SK-N-SH (cell line): ENCODE results near the gene LRRK2. TPM values are rescaled to one million over a fixed set of nuclear protein-coding genes. Genes with fewer than 3 reads are reported as not detected.

Experiments used
- CTCF ChIA-PET: fragments of 300-600, 350-600 bp; formaldehyde crosslinking; extraction: SDS; loops from one replicate; lab custom pipeline; 2021; lab: Yijun Ruan, JAX
- POLR2A ChIA-PET: fragments of 350-600 bp; sonication (Branson Sonifier 250); formaldehyde crosslinking; extraction: SDS; loops from one replicate; lab custom pipeline; 2020; ENCODE audit warnings: antibody characterized with exemption, inconsistent platforms; lab: Yijun Ruan, JAX
- DNase-seq: peaks from one replicate; pipeline ENCODE4 v3.0.0; 2012
- H2AFZ ChIP-seq: fragments of 200-600 bp; sonication (generic); 2 replicates; pipeline ENCODE4 v1.8.1; 2016; ENCODE audit warnings: antibody characterized with exemption, mild to moderate bottlenecking, low read depth
- H3F3A ChIP-seq: fragments of 200-600 bp; sonication (generic); replicated peaks from 2 replicates; pipeline ENCODE3; 2016; ENCODE audit warnings: antibody characterized with exemption, mild to moderate bottlenecking; ENCODE audit not compliant: insufficient read depth
- H3K27ac ChIP-seq, 2 experiments: fragments of 200-500 bp in 1 of 2; fragments of 200-600 bp in 1 of 2; sonication (Bioruptor generic) in 1 of 2; sonication (generic), shearing (Covaris generic) in 1 of 2; 2 replicates each; pipeline versions ENCODE4 v1.5.1 to v1.6.1; 2014 to 2016; ENCODE audit warnings: low read depth in 2 of 2, inconsistent platforms in 1 of 2, low read length in 1 of 2, mild to moderate bottlenecking in 1 of 2, mixed read lengths in 1 of 2
- H3K27me3 ChIP-seq: fragments of 200-600 bp; sonication (generic), shearing (Covaris generic); 2 replicates; pipeline ENCODE4 v1.6.1; 2016; ENCODE audit warnings: mixed run types; ENCODE audit not compliant: insufficient read depth
- H3K36me3 ChIP-seq, 2 experiments: fragments of 200-500 bp in 1 of 2; fragments of 200-600 bp in 1 of 2; sonication (Bioruptor generic) in 1 of 2; sonication (generic) in 1 of 2; replicated peaks in 1 of 2; 2 replicates each; pipeline versions ENCODE3 to v1.5.1; 2014 to 2016; ENCODE audit warnings: low read length in 1 of 2, mild to moderate bottlenecking in 1 of 2; ENCODE audit not compliant: insufficient read depth in 2 of 2, control insufficient read depth in 1 of 2
- H3K4me1 ChIP-seq, 2 experiments: fragments of 200-500 bp in 1 of 2; fragments of 200-600 bp in 1 of 2; sonication (Bioruptor generic) in 1 of 2; sonication (generic), shearing (Covaris generic) in 1 of 2; 2 replicates each; pipeline versions ENCODE4 v1.5.1 to v1.6.1; 2014 to 2016; ENCODE audit warnings: low read depth in 1 of 2, low read length in 1 of 2, mixed run types in 1 of 2; ENCODE audit not compliant: insufficient read depth in 2 of 2, control insufficient read depth in 1 of 2
- H3K4me2 ChIP-seq: fragments of 200-600 bp; sonication (generic), shearing (Covaris generic); 2 replicates; pipeline ENCODE4 v1.6.1; 2017; ENCODE audit warnings: mixed run types
- H3K4me3 ChIP-seq, 2 experiments: fragments of 200-500 bp in 1 of 2; fragments of 200-600 bp in 1 of 2; sonication (Bioruptor generic) in 1 of 2; sonication (generic), shearing (Covaris generic) in 1 of 2; 2 replicates each; pipeline versions ENCODE4 v1.5.1 to v1.8.1; 2014 to 2016; ENCODE audit warnings: low read depth in 2 of 2, inconsistent platforms in 1 of 2, low read length in 1 of 2, mild to moderate bottlenecking in 1 of 2, mixed read lengths in 1 of 2, moderate library complexity in 1 of 2
- H3K79me2 ChIP-seq: fragments of 200-600 bp; sonication (generic); 2 replicates; pipeline ENCODE4 v1.8.1; 2017; ENCODE audit warnings: mild to moderate bottlenecking; ENCODE audit not compliant: insufficient read depth
- H3K9ac ChIP-seq: fragments of 200-600 bp; sonication (generic); 2 replicates; pipeline ENCODE4 v1.6.1; 2017; ENCODE audit warnings: mixed run types
- H3K9me2 ChIP-seq: fragments of 200-600 bp; sonication (generic); 2 replicates; pipeline ENCODE4 v1.6.1; 2017; ENCODE audit warnings: mixed run types
- H3K9me3 ChIP-seq: fragments of 200-600 bp; sonication (generic); 2 replicates; pipeline ENCODE4 v1.6.1; 2017; ENCODE audit warnings: mixed run types, mild to moderate bottlenecking, moderate library complexity
- H4K20me1 ChIP-seq: fragments of 200-600 bp; sonication (generic); 2 replicates; pipeline ENCODE4 v1.6.1; 2017; ENCODE audit warnings: mild to moderate bottlenecking, mixed run types; ENCODE audit not compliant: insufficient read depth
- GABPA ChIP-seq: IDR thresholded peaks from 2 replicates; pipeline ENCODE4 v1.4.0; 2012; ENCODE audit warnings: low read depth, mild to moderate bottlenecking
- IRF3 ChIP-seq: fragments of 150-350 bp; IDR thresholded peaks from 2 replicates; pipeline ENCODE4 v1.6.1; 2016; ENCODE audit warnings: mild to moderate bottlenecking, low read depth, low read length
- JUND ChIP-seq: IDR thresholded peaks from 2 replicates; pipeline ENCODE4 v1.4.0; 2012
- MEF2A ChIP-seq: IDR thresholded peaks from 2 replicates; pipeline ENCODE4 v1.4.0; 2012; ENCODE audit warnings: low read depth, borderline replicate concordance
- MXI1 ChIP-seq: IDR thresholded peaks from 2 replicates; pipeline ENCODE4 v1.6.1; 2012; ENCODE audit warnings: mild to moderate bottlenecking, low read depth, low read length, improper control_type of control experiment
- NFIC ChIP-seq: IDR thresholded peaks from 2 replicates; pipeline ENCODE4 v1.4.0; 2012; ENCODE audit warnings: borderline replicate concordance
- POLR2AphosphoS5 ChIP-seq: IDR thresholded peaks from 2 replicates; pipeline ENCODE4 v1.6.1; 2012; ENCODE audit warnings: low read depth, low read length
- RFX5 ChIP-seq: IDR thresholded peaks from 2 replicates; pipeline ENCODE4 v1.6.1; 2012; ENCODE audit warnings: mild to moderate bottlenecking, improper control_type of control experiment, low read length
- RXRA ChIP-seq: IDR thresholded peaks from 2 replicates; pipeline ENCODE4 v1.4.0; 2012; ENCODE audit warnings: low read depth, mild to moderate bottlenecking, borderline replicate concordance
- SMC3 ChIP-seq: IDR thresholded peaks from 2 replicates; pipeline ENCODE4 v1.6.1; 2012; ENCODE audit warnings: low read depth, low read length, improper control_type of control experiment
- TAF1 ChIP-seq: IDR thresholded peaks from 2 replicates; pipeline ENCODE4 v1.6.1; 2012; ENCODE audit warnings: low read depth, mild to moderate bottlenecking, low read length, moderate library complexity, borderline replicate concordance
- USF2 ChIP-seq: fragments of 150-350 bp; IDR thresholded peaks from 2 replicates; pipeline ENCODE4 v1.6.1; 2017; ENCODE audit warnings: antibody characterized with exemption, low read length, low read depth, borderline replicate concordance
- WGBS: methylation state at CpG from one replicate; pipeline ENCODE4 v1.1.6; 2017; ENCODE audit warnings: low lambda C conversion rate; 5-methylcytosine and 5-hydroxymethylcytosine counted together
- polyA plus RNA-seq, 3 experiments: library from polyadenylated mRNA; depleted of rRNA; stranded (reverse); fragments of >200 nt; gene quantifications; 2 replicates each; pipeline ENCODE4 v1.2.3, GENCODE V29; 2012

Gene LRRK2
- polyA plus RNA-seq, 1 of the 3 experiments (the other 2 are of a cell fraction): 0.08 TPM

- H4K20me1 ChIP-seq: no peaks in the 10 kb centered on the region
- no peak overlapping the region for H3K9ac ChIP-seq
- no peaks in the 10 kb centered on the region for H3F3A ChIP-seq
- CTCF ChIA-PET: interaction anchor here (0.6 to 0.8 kb wide), 3 partner anchors 25 to 1303 kb away, joined by 3 read pairs; no protein-coding TSS in a partner anchor
- POLR2A ChIA-PET: no interaction called here
- no peaks in the 10 kb centered on the region; a peak in 1 of 4 replicates for H3K4me1 ChIP-seq
- no peaks in the 10 kb centered on the region for H3K36me3 ChIP-seq
- H3K79me2 ChIP-seq: no peaks in the 10 kb centered on the region
- H2AFZ ChIP-seq: no peak overlapping the region
- DNase-seq: no peak
- no peak for TF ChIP-seq MXI1
- no peak for TF ChIP-seq POLR2AphosphoS5
- no peak for TF ChIP-seq NFIC
- no peak for TF ChIP-seq RXRA
- TF ChIP-seq USF2: no peak
- TF ChIP-seq IRF3: no peak
- no peak for TF ChIP-seq SMC3
- TF ChIP-seq JUND: no peak
- no peak for TF ChIP-seq TAF1
- no peak for TF ChIP-seq RFX5
- 69% methylated on average over 5 of the region's 5 CpGs for WGBS
- no peaks in the 10 kb centered on the region for H3K9me3 ChIP-seq
- no peak overlapping the region for H3K4me3 ChIP-seq
- no peaks in the 10 kb centered on the region for H3K9me2 ChIP-seq
- H3K27ac ChIP-seq: no peak overlapping the region
- H3K4me2 ChIP-seq: no peak overlapping the region
- H3K27me3 ChIP-seq: no peaks in the 10 kb centered on the region
Observed at GRCh38 chr12:40376533-40377267, 151.9 kb downstream of the LRRK2 start.

GRCh38 chr12:40378691-40379090 lies 153.9 kb downstream of the LRRK2 start:
- 18% methylated on average over 1 of the region's 1 CpG for WGBS
- H3K27ac ChIP-seq: no peak overlapping the region
- TF ChIP-seq MEF2A (no peak), GABPA (no peak)
- DNase-seq: no peak
- no peaks in the 10 kb centered on the region for H3F3A ChIP-seq
- no peaks in the 10 kb centered on the region for H3K9me2 ChIP-seq
- H3K9ac ChIP-seq: no peak overlapping the region
- H3K4me1 ChIP-seq: no peaks in the 10 kb centered on the region
- H3K27me3 ChIP-seq: no peaks in the 10 kb centered on the region
- ChIA-PET CTCF (no interaction called here), POLR2A (no interaction called here)
- H3K79me2 ChIP-seq: no peaks in the 10 kb centered on the region
- H3K9me3 ChIP-seq: no peaks in the 10 kb centered on the region
- no peak overlapping the region for H3K4me3 ChIP-seq
- H2AFZ ChIP-seq: no peak overlapping the region
- H3K4me2 ChIP-seq: no peak overlapping the region
- no peaks in the 10 kb centered on the region for H4K20me1 ChIP-seq
- no peaks in the 10 kb centered on the region for H3K36me3 ChIP-seq
